ENCODE results near the gene OSBPL2. TPM values are rescaled to one million over a fixed set of nuclear protein-coding genes. Genes with fewer than 3 reads are reported as not detected.
A peak's percentile ranks its signal among the peaks of the same experiment; 100 is the strongest.

OSBPL2 gene
- total and polyA plus RNA-seq, 3 experiments from 2014 or later = 24.5 to 24.7 (median 24.6) TPM

DNA sequence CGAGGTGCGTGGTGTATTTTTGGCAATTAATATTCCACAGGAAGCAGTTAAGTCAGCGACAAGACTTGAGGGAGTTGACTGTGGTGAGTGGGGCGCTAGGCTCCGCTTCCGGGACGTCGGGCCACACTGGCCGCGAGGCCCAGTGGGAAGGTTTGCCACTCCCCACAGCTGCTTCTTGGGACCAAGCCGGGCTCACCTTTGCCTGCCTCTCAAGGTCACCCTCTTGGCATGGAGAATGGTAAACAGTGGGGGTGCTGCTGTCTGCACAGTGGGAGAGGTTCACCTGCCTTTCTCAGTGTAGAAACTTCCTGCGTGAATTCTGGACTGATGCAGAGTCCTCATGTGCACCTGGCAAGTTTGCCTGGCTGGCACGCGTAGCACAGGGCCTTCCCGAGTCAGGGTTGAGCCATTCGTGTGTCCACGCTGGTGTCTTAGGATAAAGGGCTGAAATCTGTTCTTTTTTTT is 6.4 kb downstream of the OSBPL2 start:
- DNase-seq = no peak
- H3K4me3 Mint-ChIP-seq = peak overlapping the region in 2 of 7 donors; percentile 5 to 23
- H3K27me3 Mint-ChIP-seq = no peaks in the 10 kb centered on the region
- H3K9me3 Mint-ChIP-seq = no peaks in the 10 kb centered on the region
- H3K4me1 Mint-ChIP-seq = peaks cover 35 to 75% (median 55%) of the 10 kb centered on the region in 3 donors
- Histone ChIP-seq H3K4me1 (ENCODE audit: insufficient read depth, low read length) (peaks cover 10% of the 10 kb centered on the region), H3K27me3 (ENCODE audit: insufficient read depth, low read length, poor library complexity, severe bottlenecking) (no peaks in the 10 kb centered on the region), H3K4me3 (ENCODE audit: low read length) (no peak overlapping the region), H3K36me3 (ENCODE audit: insufficient read depth, low read length) (no peaks in the 10 kb centered on the region), H3K9me3 (ENCODE audit: low read length) (no peaks in the 10 kb centered on the region), H3K27ac (ENCODE audit: low read depth, low read length) (no peak overlapping the region)
- ChIA-PET CTCF (no interaction called here), POLR2A (no interaction called here)
- H3K36me3 Mint-ChIP-seq = peaks cover 0 to 49% (median 0%) of the 10 kb centered on the region in 3 donors
- H3K27ac Mint-ChIP-seq = peak overlapping the region in 2 of 8 donors; percentile 17 to 54

DNA sequence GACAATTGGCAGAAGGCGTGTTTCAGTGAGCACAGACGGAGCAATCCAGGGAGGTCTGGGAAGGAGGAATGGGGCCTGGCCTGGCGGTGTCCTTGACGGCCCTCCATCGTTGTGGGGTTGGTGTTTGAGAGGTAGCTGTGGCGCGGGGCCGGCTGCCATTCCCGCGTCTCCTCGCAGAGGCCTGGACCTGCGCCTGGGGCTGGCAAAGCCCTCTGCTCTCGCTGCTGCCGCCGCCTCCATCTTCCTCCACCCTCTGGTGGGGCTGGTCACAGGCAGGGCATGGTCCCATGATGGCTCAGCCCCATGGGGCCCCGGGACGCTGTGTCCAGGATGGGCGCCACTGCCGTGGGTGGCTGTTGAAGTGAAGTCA is 7.6 kb downstream of the OSBPL2 start:
- Histone ChIP-seq H3K4me1 (ENCODE audit: insufficient read depth, low read length) (no peaks in the 10 kb centered on the region), H3K27me3 (ENCODE audit: insufficient read depth, low read length, poor library complexity, severe bottlenecking) (no peaks in the 10 kb centered on the region), H3K36me3 (ENCODE audit: insufficient read depth, low read length) (no peaks in the 10 kb centered on the region), H3K27ac (ENCODE audit: low read depth, low read length) (no peak overlapping the region), H3K4me3 (ENCODE audit: low read length) (no peak overlapping the region), H3K9me3 (ENCODE audit: low read length) (no peaks in the 10 kb centered on the region)
- Mint-ChIP-seq H3K4me1 (peaks cover 32 to 72% (median 51%) of the 10 kb centered on the region in 3 donors), H3K27ac (peak overlapping the region in 1 of 8 donors; percentile 51), H3K9me3 (no peaks in the 10 kb centered on the region), H3K27me3 (no peaks in the 10 kb centered on the region), H3K4me3 (no peak overlapping the region), H3K36me3 (peaks cover 0 to 45% (median 0%) of the 10 kb centered on the region in 3 donors)
- ChIA-PET POLR2A (no interaction called here), CTCF (no interaction called here)
- DNase-seq = no peak

DNA sequence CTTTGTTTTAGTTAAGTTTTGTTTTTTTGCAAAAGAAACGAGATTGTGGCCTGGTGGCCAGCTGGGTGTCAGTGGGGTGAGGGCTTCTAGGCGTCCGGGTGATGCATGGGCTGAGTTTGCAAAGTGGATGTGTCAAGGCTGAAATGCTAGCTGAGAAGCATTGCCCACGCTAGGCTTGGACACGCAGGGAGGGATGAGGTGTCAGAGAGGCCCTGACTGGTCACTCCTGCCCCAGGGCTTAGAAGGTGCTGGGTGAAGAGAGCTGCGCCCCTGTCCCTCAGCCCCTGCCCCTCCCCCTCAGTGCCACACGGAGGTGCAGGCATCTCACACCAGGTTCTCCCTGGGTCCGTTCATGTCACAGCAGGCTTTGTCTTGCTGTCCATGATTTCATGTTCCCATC is 8.1 kb downstream of the OSBPL2 start:
- H3K9me3 Mint-ChIP-seq = no peaks in the 10 kb centered on the region
- H3K9me3 ChIP-seq (ENCODE audit: low read length) = no peaks in the 10 kb centered on the region
- H3K4me1 Mint-ChIP-seq = peaks cover 29 to 67% (median 46%) of the 10 kb centered on the region in 3 donors
- no peak overlapping the region for H3K4me3 Mint-ChIP-seq
- peaks cover 0 to 41% (median 0%) of the 10 kb centered on the region in 3 donors for H3K36me3 Mint-ChIP-seq
- DNase-seq = no peak
- CTCF ChIA-PET = no interaction called here
- no peaks in the 10 kb centered on the region for H3K27me3 ChIP-seq (ENCODE audit: insufficient read depth, low read length, poor library complexity, severe bottlenecking)
- POLR2A ChIA-PET = interaction anchor here (0.6 kb wide), 1 partner anchor 8 kb away, joined by 4 read pairs; no protein-coding TSS in a partner anchor
- H3K27me3 Mint-ChIP-seq = no peaks in the 10 kb centered on the region
- no peaks in the 10 kb centered on the region for H3K36me3 ChIP-seq (ENCODE audit: insufficient read depth, low read length)
- H3K4me3 ChIP-seq (ENCODE audit: low read length) = no peak overlapping the region
- H3K27ac ChIP-seq (ENCODE audit: low read depth, low read length) = no peak overlapping the region
- H3K4me1 ChIP-seq (ENCODE audit: insufficient read depth, low read length) = no peaks in the 10 kb centered on the region
- peak overlapping the region in 1 of 8 donors; percentile 51 for H3K27ac Mint-ChIP-seq

DNA sequence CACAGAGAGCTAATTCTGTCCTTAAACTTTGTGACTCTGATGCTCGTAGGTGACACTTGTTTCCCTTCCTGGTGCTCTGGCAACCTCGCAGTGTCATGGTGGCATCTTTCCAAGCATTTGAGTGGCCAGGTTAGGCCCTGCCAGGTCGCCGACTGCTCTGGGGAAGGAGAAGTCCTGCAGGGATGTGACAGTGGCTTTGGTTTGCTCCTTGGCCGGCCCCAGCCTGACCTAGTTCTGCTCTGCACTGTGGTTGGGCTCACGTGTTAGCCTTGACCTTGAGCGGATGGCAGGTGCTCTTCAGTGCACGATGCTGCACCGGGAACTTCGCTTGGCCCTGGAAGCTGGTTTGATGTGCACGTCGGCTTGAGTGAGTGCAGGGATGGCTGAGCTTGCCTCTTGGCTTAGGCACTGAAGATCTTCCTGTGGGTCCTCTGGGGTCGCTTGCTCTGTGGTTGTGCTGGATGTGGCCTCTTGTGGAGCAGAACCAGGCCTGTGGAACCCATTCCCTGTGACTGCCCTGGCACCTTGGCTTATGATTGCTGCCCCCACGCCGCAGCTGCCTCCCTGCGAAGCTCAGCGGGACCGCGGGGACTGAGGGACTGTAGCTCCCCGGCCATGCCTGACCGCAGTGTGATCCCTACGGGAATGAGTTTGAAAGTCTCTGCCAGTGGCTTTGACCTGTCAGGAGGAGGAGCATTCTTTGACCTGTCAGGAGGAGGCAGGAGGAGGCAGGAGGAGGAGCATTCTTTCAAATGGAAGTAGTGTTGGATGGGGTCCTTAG is 8.7 kb downstream of the OSBPL2 start:
- no peaks in the 10 kb centered on the region for H3K27me3 ChIP-seq (ENCODE audit: insufficient read depth, low read length, poor library complexity, severe bottlenecking)
- H3K36me3 ChIP-seq (ENCODE audit: insufficient read depth, low read length) = no peaks in the 10 kb centered on the region
- peak overlapping the region in 1 of 7 donors; percentile 24 for H3K4me3 Mint-ChIP-seq
- H3K36me3 Mint-ChIP-seq = peaks cover 0 to 35% (median 0%) of the 10 kb centered on the region in 3 donors
- ChIA-PET POLR2A (interaction anchor here (0.6 kb wide), 1 partner anchor 8 kb away, joined by 4 read pairs; no protein-coding TSS in a partner anchor), CTCF (no interaction called here)
- H3K9me3 Mint-ChIP-seq = no peaks in the 10 kb centered on the region
- no peak overlapping the region for H3K27ac Mint-ChIP-seq
- H3K9me3 ChIP-seq (ENCODE audit: low read length) = no peaks in the 10 kb centered on the region
- H3K27me3 Mint-ChIP-seq = no peaks in the 10 kb centered on the region
- no peaks in the 10 kb centered on the region for H3K4me1 ChIP-seq (ENCODE audit: insufficient read depth, low read length)
- H3K27ac ChIP-seq (ENCODE audit: low read depth, low read length) = no peak overlapping the region
- no peak overlapping the region for H3K4me3 ChIP-seq (ENCODE audit: low read length)
- H3K4me1 Mint-ChIP-seq = peaks cover 23 to 63% (median 40%) of the 10 kb centered on the region in 3 donors
- DNase-seq = no peak

- Histone ChIP-seq H3K4me1 (ENCODE audit: insufficient read depth, low read length) (no peaks in the 10 kb centered on the region), H3K36me3 (ENCODE audit: insufficient read depth, low read length) (no peaks in the 10 kb centered on the region), H3K27ac (ENCODE audit: low read depth, low read length) (no peak overlapping the region), H3K4me3 (ENCODE audit: low read length) (no peak overlapping the region), H3K9me3 (ENCODE audit: low read length) (no peaks in the 10 kb centered on the region), H3K27me3 (ENCODE audit: insufficient read depth, low read length, poor library complexity, severe bottlenecking) (no peaks in the 10 kb centered on the region)
- DNase-seq = no peak
- peak overlapping the region in 1 of 8 donors; percentile 75 for H3K27ac Mint-ChIP-seq
- H3K36me3 Mint-ChIP-seq = peaks cover 0 to 31% (median 2%) of the 10 kb centered on the region in 3 donors
- peaks cover 24 to 66% (median 43%) of the 10 kb centered on the region in 3 donors for H3K4me1 Mint-ChIP-seq
- H3K27me3 Mint-ChIP-seq = no peaks in the 10 kb centered on the region
- CTCF ChIA-PET = no interaction called here
- POLR2A ChIA-PET = no interaction called here
- H3K9me3 Mint-ChIP-seq = no peaks in the 10 kb centered on the region
- H3K4me3 Mint-ChIP-seq = no peak overlapping the region
These were observed 10.7 kb downstream of the OSBPL2 start for GRCh38 chr20:62248890-62249560.

DNA sequence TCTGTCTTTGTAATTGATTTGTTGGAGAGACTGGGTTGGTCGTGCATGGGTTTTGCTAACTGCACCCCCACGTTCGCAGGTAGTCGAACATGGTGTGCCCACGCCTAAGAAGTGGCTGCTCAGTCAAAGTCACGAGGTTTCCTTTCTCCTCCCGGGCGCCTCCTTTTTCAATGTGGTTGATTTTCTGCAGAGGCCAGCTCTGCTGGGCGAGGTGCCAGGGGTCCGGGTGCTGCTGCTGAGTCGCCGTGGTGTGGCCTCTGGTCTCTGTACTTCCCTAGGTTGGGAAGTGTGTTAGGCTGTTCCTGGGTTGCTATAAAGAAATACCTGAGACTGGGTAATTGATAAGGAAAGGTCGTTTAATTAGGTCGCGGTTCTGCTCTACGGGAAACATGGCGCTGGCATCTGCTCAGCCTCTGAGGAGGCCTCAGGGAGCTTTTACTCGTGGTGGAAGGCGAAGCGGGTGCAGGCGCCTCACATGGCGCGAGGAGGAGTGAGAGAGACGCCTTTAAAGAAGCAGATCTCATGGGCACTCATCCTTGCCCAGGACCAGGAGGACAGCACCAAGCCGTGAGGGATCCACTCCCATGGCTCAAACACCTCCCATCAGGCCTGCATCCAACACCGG is 14.1 kb downstream of the OSBPL2 start:
- H3K9me3 Mint-ChIP-seq = no peaks in the 10 kb centered on the region
- H3K36me3 Mint-ChIP-seq = peaks cover 0 to 41% (median 8%) of the 10 kb centered on the region in 3 donors
- ChIA-PET CTCF (no interaction called here), POLR2A (no interaction called here)
- Histone ChIP-seq H3K4me1 (ENCODE audit: insufficient read depth, low read length) (no peaks in the 10 kb centered on the region), H3K27me3 (ENCODE audit: insufficient read depth, low read length, poor library complexity, severe bottlenecking) (no peaks in the 10 kb centered on the region), H3K4me3 (ENCODE audit: low read length) (no peak overlapping the region), H3K27ac (ENCODE audit: low read depth, low read length) (no peak overlapping the region), H3K9me3 (ENCODE audit: low read length) (no peaks in the 10 kb centered on the region), H3K36me3 (ENCODE audit: insufficient read depth, low read length) (no peaks in the 10 kb centered on the region)
- H3K4me3 Mint-ChIP-seq = no peak overlapping the region
- DNase-seq = no peak
- no peaks in the 10 kb centered on the region for H3K27me3 Mint-ChIP-seq
- H3K4me1 Mint-ChIP-seq = peaks cover 19 to 43% (median 26%) of the 10 kb centered on the region in 3 donors
- no peak overlapping the region for H3K27ac Mint-ChIP-seq

- H3K27ac ChIP-seq (ENCODE audit: low read depth, low read length) = no peak overlapping the region
- CTCF ChIA-PET = no interaction called here
- H3K27ac Mint-ChIP-seq = peak overlapping the region in 1 of 8 donors; percentile 72
- H3K27me3 Mint-ChIP-seq = no peaks in the 10 kb centered on the region
- no peak overlapping the region for H3K4me3 ChIP-seq (ENCODE audit: low read length)
- H3K36me3 Mint-ChIP-seq = peaks cover 0 to 49% (median 10%) of the 10 kb centered on the region in 3 donors
- H3K27me3 ChIP-seq (ENCODE audit: insufficient read depth, low read length, poor library complexity, severe bottlenecking) = no peaks in the 10 kb centered on the region
- H3K9me3 ChIP-seq (ENCODE audit: low read length) = no peaks in the 10 kb centered on the region
- H3K36me3 ChIP-seq (ENCODE audit: insufficient read depth, low read length) = no peaks in the 10 kb centered on the region
- no peak for DNase-seq
- H3K4me1 ChIP-seq (ENCODE audit: insufficient read depth, low read length) = no peaks in the 10 kb centered on the region
- H3K4me3 Mint-ChIP-seq = no peak overlapping the region
- POLR2A ChIA-PET = no interaction called here
- no peaks in the 10 kb centered on the region for H3K9me3 Mint-ChIP-seq
- H3K4me1 Mint-ChIP-seq = peaks cover 21 to 44% (median 28%) of the 10 kb centered on the region in 3 donors
These were observed 15.1 kb downstream of the OSBPL2 start for GRCh38 chr20:62253398-62253797.
